Activated B cell treated with CpG ODN at 0.5 μM for 24 hours (primary cell): ENCODE data around the gene NCKAP5. TPM values are rescaled to one million over a fixed set of nuclear protein-coding genes. Genes with fewer than 3 reads are reported as not detected.

ENCODE experiments used
- ATAC-seq: fragments of 200-7000 bp; cut with Tn5 transposase; one replicate; pipeline ENCODE4 v1.10.0; 2021; ENCODE audit warnings: low read depth, mild to moderate bottlenecking, moderate library complexity
- CTCF ChIA-PET: fragments of 350-600 bp; sonication (Branson Sonifier 250); formaldehyde crosslinking; loops from one replicate; lab custom pipeline; 2021; ENCODE audit warnings: antibody characterized with exemption; lab: Charles Lee
- POLR2A ChIA-PET: fragments of 350-600 bp; sonication (Branson Sonifier 250); formaldehyde crosslinking; loops from one replicate; lab custom pipeline; 2021; ENCODE audit warnings: antibody characterized with exemption; lab: Charles Lee
- DNase-seq: peaks from one replicate; pipeline ENCODE4 v3.0.0; 2022
- H3K27ac Mint-ChIP-seq: one replicate; pipeline ENCODE4 v1.8.0; 2020; ENCODE audit warnings: mixed read lengths
- H3K27me3 Mint-ChIP-seq: one replicate; pipeline ENCODE4 v1.8.0; 2021; ENCODE audit warnings: mixed read lengths
- H3K36me3 Mint-ChIP-seq: one replicate; pipeline ENCODE4 v1.8.0; 2021; ENCODE audit warnings: low read depth, mixed read lengths
- H3K4me1 Mint-ChIP-seq: one replicate; pipeline ENCODE4 v1.8.0; 2021; ENCODE audit warnings: mixed read lengths
- H3K4me3 Mint-ChIP-seq: one replicate; pipeline ENCODE4 v1.8.0; 2020; ENCODE audit warnings: mild to moderate bottlenecking, mixed read lengths
- H3K9me3 Mint-ChIP-seq: one replicate; pipeline ENCODE4 v1.8.0; 2020; ENCODE audit warnings: mixed read lengths
- CTCF ChIP-seq: fragments of 200-600 bp; IDR thresholded peaks from one replicate; pipeline ENCODE4 v1.8.0; 2022; ENCODE audit warnings: antibody characterized with exemption, mild to moderate bottlenecking
- intact Hi-C: fragments of 100-400 bp; cut with micrococcal nuclease; formaldehyde crosslinking; loops from one replicate; pipeline ENCODE4 v1.15.1; 2024
- total RNA-seq: library from RNA; stranded (reverse); gene quantifications from 2 replicates; pipeline ENCODE4 v1.2.3, GENCODE V29; 2022

NCKAP5 gene
- total RNA-seq, 1 donor from 2014 or later: not detected

GRCh38 chr2:132627536-132627935 is 940.7 kb downstream of the NCKAP5 start:
- ATAC-seq (no peak), DNase-seq (no peak)
- Mint-ChIP-seq H3K27me3 (no peaks in the 10 kb centered on the region), H3K27ac (no peak overlapping the region), H3K4me1 (no peaks in the 10 kb centered on the region), H3K9me3 (no peaks in the 10 kb centered on the region), H3K4me3 (no peak overlapping the region), H3K36me3 (no peaks in the 10 kb centered on the region)
- no peak for TF ChIP-seq CTCF
- intact Hi-C loops: no loop called here
- CTCF ChIA-PET: no interaction called here
- POLR2A ChIA-PET: no interaction called here

GRCh38 chr2:132623096-132623839 is 945.0 kb downstream of the NCKAP5 start:
- H3K36me3 Mint-ChIP-seq: no peaks in the 10 kb centered on the region
- intact Hi-C loops: no loop called here
- ChIA-PET CTCF (no interaction called here), POLR2A (no interaction called here)
- no peaks in the 10 kb centered on the region for H3K9me3 Mint-ChIP-seq
- H3K27ac Mint-ChIP-seq: no peak overlapping the region
- H3K27me3 Mint-ChIP-seq: no peaks in the 10 kb centered on the region
- H3K4me3 Mint-ChIP-seq: no peak overlapping the region
- DNase-seq (no peak), ATAC-seq (no peak)
- no peak for TF ChIP-seq CTCF
- H3K4me1 Mint-ChIP-seq: no peaks in the 10 kb centered on the region
